Vein endothelial cell (primary cell): ENCODE results near the gene HLA-DMA. TPM values are rescaled to one million over a fixed set of nuclear protein-coding genes. Genes with fewer than 3 reads are reported as not detected.

Experiments used
- total RNA-seq: library from RNA; depleted of rRNA; stranded (reverse); fragments of >200 nt; gene quantifications from 2 replicates; pipeline ENCODE4 v1.2.3, GENCODE V29; 2012

HLA-DMA gene
- 0.48 and 2.0 TPM in 2 replicates for total RNA-seq

DNA sequence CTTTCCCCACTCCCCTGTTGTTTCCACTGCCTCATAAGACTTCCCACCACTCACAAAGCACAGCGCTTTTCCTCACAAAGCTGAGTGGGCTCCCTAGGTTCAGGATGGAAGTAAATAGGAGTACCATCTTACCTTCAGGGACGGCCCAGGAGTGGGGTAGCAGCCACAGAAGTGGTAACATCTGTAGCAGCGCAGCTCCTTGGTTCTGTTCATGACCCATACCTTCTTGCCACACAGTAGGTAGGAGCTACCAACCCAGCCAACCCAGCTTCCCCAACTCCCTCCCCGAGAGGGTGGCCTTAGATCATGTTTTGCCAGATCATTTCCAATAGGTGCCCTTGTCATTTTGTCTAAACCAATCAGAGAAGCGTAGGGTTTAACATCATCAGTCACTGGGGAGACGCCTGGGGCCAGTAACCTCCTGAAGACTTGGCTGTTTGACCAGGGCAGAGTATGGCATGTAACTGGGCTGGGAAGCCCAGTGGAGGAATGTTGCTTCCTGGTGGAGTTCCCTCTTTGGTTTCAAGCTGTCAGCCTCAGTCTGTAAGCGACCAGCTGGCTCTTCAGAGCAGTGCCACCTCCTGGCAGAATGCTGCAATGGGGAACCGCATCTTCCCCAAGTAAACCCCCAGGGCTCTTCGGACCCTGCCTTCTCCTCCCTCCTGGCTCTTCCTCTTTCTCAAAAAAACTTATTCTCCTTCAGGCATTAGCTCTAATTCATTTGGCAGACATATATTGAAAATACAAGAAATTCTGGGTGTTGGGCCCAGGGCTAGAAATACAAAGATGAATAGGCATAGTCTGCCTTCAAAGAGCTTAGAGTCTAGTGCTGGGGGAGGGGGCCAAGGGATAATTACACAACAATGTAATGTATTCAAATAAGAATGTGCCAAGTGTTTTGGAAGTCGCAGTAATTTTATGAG, at the start of gene HLA-DMA:
HLA-DMA (minus strand) TSS at position 281 of the 923 bp plus-strand sequence; CDS start at position 220, 61 bp downstream.

DNA sequence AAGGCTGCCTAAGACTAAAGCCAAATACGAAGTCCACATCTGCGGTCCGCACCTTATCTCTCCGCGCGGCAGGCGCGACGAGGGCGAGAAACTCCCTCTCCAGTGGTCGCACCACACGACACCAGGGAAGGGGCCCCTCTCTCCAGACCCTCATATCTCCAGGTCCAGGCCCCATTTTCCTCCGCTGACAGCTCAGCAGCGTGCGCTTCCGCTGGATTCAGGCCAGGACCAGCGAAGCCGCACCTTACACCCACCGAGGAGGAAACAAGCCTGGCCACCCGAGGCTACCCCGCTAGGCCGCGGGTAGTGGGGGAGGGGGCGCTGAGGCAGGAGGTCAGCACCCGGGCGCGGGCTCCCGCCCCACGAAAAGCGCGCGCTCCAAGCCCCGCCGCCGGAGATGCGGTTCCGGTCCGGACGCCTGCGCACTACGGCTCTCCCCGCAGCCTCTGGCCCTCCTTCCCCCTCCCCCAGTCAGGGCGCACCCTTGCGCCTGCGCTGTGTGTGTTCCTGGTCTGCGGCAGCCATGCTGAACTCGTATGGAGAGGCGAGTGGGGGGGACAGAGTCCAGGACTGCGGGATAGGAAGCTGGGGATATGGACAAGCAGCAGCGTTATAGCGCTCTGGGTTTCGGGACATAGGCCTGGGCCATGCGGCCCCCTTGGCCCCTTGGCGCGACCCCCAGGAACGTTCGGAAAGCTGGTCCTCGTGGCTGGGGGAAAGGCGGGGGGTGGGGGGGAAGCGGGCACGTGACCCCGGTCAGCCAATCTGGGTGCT, 15.4 kb upstream of the HLA-DMA start, which contains the start of gene BRD2:
BRD2 (plus strand) TSS at position 502 of the 774 bp plus-strand sequence. CDS start 4,305 bp downstream, outside the sequence.

DNA sequence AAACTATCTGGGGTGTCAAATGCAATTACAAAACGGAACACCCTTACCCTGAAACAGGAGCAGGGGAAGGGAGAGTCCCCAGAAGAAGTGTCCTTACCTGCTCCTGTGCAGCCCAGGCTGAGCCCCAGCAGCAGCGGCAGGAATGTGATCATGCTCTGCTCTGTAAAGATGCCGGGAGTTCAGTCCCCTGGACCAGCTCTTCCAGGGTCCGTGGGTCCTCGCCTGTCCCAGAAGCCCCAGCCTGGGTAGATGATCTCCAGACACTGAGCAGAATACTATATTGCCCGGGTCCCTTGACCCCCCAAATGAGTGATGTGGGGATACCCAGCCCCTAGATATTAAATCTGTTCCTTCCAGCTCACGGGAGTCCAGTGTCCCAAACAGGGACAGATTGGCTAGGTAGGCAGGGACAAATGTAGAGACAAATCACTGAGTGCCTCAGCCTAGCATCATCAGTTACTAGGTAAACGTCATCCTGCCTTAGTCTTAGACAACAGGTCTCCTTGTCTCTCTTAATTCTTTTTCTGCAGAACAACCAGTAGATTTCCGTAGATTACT, 12.2 kb downstream of the HLA-DMA start, which contains the start of gene HLA-DMB:
HLA-DMB (minus strand) TSS at position 373 of the 558 bp plus-strand sequence; CDS start at position 152, 221 bp downstream.

Other genes with a start within 250 kb of the HLA-DMA start
- 0.19 TPM in 1 of 2 replicates, not detected in the other for gene HLA-DQA2, start 211.7 kb downstream of the HLA-DMA start, total RNA-seq
- not detected in 2 replicates for gene HLA-DQB2, start 189.6 kb downstream of the HLA-DMA start, total RNA-seq
- gene HLA-DOB, start 136.1 kb downstream of the HLA-DMA start, total RNA-seq, result under 0.01 and 0.19 TPM in 2 replicates
- 18.3 and 21.6 TPM in 2 replicates for gene TAP2, start 114.4 kb downstream of the HLA-DMA start, total RNA-seq
- 32.2 and 34.3 TPM in 2 replicates for gene PSMB8, start 109.0 kb downstream of the HLA-DMA start, total RNA-seq
- 25.5 and 29.3 TPM in 2 replicates for gene TAP1, start 99.4 kb downstream of the HLA-DMA start, total RNA-seq
- 2.9 and 3.9 TPM in 2 replicates for gene PSMB9, start 98.9 kb downstream of the HLA-DMA start, total RNA-seq
- 0.96 and 1.3 TPM in 2 replicates for gene HLA-DMB, start 12.1 kb downstream of the HLA-DMA start, total RNA-seq
- 128 and 139 TPM in 2 replicates for gene BRD2, start 15.5 kb upstream of the HLA-DMA start, total RNA-seq
- not detected in 2 replicates for gene HLA-DOA, start 56.5 kb upstream of the HLA-DMA start, total RNA-seq
- 0.33 TPM in 1 of 2 replicates, not detected in the other for gene HLA-DPA1, start 120.6 kb upstream of the HLA-DMA start, total RNA-seq
- gene HLA-DPB1, start 122.9 kb upstream of the HLA-DMA start, total RNA-seq, result 1.6 and 7.5 TPM in 2 replicates
- 0.19 and 0.33 TPM in 2 replicates for gene COL11A2, start 239.4 kb upstream of the HLA-DMA start, total RNA-seq
- 18.8 and 25.5 TPM in 2 replicates for gene RXRB, start 247.6 kb upstream of the HLA-DMA start, total RNA-seq
- 78.8 and 81.7 TPM in 2 replicates for gene SLC39A7, start 247.8 kb upstream of the HLA-DMA start, total RNA-seq